Activated gamma-delta T cell treated with anti-CD3 and anti-CD28 coated beads, Interleukin-2, amount 50 U/mL, for 16 hours (primary cell): ENCODE data around the gene TOMT.
"Not testable (repeated sequence)": the region's sequence is repeated elsewhere in the genome, so short reads cannot be mapped to it uniquely, and the experiment has no call there.

Experiments used
- DNase-seq: peaks from one replicate; pipeline ENCODE4 v3.0.0-alpha.2; 2020; ENCODE audit warnings: low read depth

TOMT gene

GRCh38 chr11:72127923-72128322 lies 22.2 kb downstream of the TOMT start:
- no peak for DNase-seq

- no peak for DNase-seq
Measured at GRCh38 chr11:72129381-72129780, 23.7 kb downstream of the TOMT start.

DNA sequence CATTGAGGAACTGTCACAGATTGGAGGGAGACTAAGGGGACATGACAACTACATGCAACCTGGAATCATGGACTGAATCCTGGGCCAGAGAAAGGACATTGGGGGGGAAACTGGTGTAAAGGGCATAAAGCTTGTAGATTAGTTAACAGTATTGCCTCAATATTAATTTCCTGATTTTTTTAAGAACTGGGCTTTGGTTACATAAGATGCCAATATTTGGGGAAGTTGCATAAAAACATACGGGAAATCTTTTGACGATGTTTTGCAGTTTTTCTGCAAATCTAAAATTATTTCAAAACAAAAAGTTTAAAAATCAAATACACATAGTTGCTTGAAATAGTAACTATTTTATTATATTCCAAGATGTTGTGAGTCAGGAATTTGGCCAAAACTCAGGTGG lies 26.9 kb downstream of the TOMT start:
- DNase-seq: no peak

DNA sequence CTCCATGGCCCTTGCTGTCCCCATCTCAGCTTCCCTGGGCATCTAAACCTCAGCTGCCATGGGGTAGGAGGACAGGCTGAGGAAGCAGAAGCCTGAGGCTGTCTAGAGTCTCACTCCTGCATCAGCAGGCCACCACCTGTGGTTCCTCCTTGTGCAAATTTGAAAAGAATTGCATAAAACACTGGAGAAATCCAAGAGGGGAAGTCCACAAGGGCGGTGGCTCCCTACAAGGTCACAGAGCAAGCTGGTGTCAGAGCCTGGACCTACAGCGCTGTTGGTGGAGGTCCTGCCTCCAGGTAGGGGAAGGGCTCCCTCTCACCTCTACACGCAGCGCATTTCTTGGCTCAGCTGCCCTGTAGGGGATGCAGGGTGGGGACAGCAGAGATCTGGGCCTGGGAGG lies 29.7 kb downstream of the TOMT start, which contains the start of gene FOLR3:
TSS of gene FOLR3 (plus strand) at position 253 of the 400 bp plus-strand sequence. CDS start 228 bp downstream, outside the sequence.
- DNase-seq: not testable (repeated sequence)

DNA sequence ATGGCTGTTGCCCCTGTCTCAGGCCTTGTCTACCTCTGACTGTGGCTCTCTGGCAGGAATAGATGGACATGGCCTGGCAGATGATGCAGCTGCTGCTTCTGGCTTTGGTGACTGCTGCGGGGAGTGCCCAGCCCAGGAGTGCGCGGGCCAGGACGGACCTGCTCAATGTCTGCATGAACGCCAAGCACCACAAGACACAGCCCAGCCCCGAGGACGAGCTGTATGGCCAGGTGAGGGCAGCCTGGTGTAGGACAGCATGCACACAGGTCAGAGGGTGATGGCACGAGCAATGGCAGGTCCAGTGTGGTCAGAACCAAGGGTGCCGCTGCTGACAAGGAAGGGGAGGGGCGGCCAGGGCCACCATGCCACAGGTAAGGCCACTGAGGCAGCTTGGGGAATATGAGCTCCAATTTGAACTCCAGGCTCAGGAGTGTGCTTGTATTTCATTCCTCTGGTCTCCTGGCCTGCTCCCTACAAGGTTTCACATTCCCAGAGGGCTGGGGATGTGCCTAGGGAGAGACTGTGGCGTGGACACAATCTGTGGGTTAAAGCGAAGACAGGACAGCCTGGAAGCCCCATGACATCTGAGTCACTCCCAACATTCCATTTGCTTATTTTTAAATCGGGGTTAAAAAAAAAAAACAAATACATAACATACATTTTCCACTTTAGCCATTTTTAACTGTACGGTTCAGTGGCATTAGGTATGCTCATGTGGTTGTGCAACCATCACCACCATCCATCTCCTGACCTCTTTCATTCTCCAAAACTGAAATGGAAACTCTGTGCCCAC lies 30.4 kb downstream of the TOMT start:
- DNase-seq: no peak

DNA sequence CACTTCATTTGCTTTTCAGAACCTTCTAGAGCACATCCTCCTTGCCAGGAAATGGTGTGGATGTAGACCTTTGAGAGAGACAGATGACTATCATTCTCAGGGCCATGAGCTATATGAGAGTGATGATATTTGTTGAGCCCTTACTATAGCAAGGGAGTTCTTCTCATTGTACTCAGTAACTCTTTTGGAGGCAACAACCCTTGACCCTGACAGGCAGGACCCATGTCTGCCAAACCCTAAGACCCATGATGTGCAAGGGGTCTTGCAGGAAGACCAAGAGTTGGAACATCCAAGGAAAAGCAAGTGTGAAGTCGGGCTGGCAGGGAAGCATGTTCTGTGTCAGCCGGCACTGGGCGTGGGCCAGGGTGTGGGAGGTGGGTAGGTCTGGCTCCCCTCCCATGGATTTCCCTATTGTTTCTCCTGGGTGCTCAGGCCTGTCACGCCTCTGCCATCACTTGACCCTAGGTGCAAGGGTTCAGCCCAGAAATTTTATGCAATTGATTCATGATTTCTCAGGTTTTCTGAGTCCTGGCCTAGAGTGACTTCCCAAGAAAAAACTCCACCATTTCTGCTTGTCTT lies 31.0 kb downstream of the TOMT start:
- DNase-seq: no peak

DNA sequence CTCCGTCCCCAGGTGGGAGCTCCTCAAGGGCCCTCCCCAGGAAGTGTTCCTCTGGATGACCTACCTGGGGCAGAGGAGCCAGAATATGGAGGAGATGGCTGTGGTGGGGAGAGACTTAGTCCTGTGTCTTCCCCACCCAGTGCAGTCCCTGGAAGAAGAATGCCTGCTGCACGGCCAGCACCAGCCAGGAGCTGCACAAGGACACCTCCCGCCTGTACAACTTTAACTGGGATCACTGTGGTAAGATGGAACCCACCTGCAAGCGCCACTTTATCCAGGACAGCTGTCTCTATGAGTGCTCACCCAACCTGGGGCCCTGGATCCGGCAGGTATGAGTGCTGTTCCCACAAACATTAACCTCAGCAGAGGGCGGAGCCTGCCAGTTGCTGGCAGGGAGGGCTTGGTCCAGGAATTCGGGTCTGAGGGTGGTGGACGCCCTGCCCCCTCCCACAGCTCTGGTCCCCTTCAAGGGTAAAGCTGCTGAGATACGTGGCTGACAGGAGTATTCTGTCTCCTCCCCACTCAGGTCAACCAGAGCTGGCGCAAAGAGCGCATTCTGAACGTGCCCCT lies 33.2 kb downstream of the TOMT start:
- DNase-seq: no peak

- no peak for DNase-seq
Measured at GRCh38 chr11:72139500-72139899, 33.8 kb downstream of the TOMT start.

DNA sequence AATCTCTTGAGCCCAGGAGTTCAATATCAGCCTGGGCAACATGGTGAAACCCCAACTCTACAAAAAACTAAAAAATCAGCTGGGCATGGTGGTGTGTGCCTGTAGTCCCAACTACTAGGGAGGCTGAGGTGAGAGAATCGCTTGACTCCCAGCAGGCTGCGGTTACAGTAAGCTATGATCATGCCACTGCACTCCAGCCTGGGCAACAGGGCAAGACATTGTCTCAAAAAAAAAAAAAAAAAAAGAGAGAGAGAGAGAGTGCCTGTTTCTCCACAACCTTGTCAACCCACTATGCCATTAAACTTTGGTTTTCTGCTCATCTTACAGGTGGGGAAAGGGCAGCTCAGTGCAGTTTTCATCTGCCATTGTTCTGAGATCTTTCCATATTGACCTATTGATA lies 34.9 kb downstream of the TOMT start:
- no peak for DNase-seq

DNA sequence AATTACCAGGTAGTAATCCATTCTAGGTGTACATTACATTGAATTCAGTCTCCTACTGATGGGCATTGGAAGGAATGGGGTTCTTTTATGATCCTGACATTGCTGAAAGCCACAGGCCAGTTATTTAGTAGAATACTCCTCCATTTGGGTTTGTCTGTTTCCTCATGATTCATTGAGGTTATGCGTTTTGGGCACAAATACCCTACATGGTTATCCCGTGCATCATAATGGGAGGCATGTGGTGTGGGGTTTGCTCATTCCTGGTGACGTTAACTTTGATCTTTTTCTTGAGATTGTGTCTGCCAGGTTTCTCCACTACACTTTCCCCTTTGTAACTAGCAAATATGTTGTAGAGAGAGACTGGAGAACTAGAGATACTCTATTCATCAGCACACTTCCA lies 35.3 kb downstream of the TOMT start:
- no peak for DNase-seq

GRCh38 chr11:72142086-72142485 lies 36.4 kb downstream of the TOMT start:
- not testable (repeated sequence) for DNase-seq

GRCh38 chr11:72142543-72142942 lies 36.8 kb downstream of the TOMT start:
- not testable (repeated sequence) for DNase-seq

GRCh38 chr11:72144807-72145565 lies 39.3 kb downstream of the TOMT start:
- DNase-seq: no peak

DNA sequence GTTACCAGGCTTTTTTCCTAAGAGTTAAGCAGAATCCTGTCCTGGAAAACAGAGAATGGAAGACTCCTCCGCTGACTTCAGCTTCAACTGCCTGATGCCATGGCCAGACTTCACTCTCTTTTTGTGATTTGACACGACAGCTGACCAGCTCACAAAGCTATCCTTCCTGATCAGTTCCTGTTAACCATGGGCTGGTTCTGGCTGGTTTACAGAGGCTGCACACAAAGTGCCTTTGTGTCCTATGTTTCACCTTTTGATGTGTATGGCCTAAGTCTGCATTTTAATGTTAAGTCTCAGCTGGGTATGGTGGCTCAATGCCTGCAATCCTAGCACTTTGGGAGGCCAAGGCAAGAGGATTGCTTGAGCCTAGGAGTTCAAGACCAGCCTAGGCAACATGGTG lies 40.9 kb downstream of the TOMT start:
- DNase-seq: no peak

- DNase-seq: no peak
Measured at GRCh38 chr11:72150882-72151281, 45.2 kb downstream of the TOMT start.

- DNase-seq: not testable (repeated sequence)
Measured at GRCh38 chr11:72153874-72154273, 48.1 kb downstream of the TOMT start.

DNA sequence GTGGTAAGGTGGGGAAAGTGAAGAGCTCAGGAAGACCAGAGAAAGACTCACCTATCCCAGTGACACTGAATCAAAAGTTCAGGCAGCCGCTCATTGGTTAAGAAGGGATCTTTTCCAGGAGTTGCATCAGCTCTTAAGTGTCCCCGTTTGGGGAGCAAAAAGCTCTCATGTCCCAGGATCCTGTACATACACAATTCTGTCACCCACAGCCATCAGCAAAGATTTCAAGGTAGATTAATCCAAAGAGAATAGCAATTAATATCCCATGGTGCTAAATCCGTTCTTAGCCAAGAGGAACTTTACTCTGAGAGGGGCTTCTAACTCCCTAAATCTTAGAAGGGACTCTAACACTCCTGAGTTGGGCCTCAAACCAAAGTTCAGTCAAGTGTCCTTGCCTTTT lies 49.1 kb downstream of the TOMT start:
- DNase-seq: no peak

- no peak for DNase-seq
Measured at GRCh38 chr11:72155751-72156150, 50.0 kb downstream of the TOMT start.

DNA sequence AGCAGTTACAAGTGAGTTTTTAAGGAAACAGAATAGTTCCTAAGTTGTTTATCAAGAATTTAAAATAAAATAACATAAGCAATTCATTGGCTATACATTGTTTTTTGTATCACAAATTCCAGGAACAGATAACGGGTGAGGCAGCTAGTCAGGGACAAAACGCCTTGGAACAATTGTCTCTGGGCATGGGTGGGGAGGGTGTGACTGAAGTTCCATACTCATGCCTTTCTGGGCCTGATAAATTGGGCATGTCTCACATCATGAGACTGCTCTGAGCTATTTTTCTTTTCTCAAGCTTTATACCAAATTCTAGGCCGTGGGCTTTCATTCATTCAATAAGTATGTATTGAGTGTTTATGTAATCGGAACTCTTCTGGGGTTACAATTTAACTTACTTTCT lies 51.4 kb downstream of the TOMT start:
- no peak for DNase-seq
